ENCODE results near the gene OR52J3.
A peak's percentile ranks its signal among the peaks of the same experiment; 100 is the strongest.
"Not testable (repeated sequence)": the region's sequence is repeated elsewhere in the genome, so short reads cannot be mapped to it uniquely, and the experiment has no call there.

OR52J3 gene

GRCh38 chr11:5046226-5046625 lies at the start of gene OR52J3:
Gene OR52J3, plus strand, starts transcription at chr11:5046526. Its CDS starts 0 bp downstream, at chr11:5046526.
- no peak for DNase-seq

GRCh38 chr11:5004424-5005274 lies 41.7 kb upstream of the OR52J3 start:
- no peak for DNase-seq

GRCh38 chr11:5007561-5007960 lies 38.8 kb upstream of the OR52J3 start:
- no peak for DNase-seq

GRCh38 chr11:5011254-5011653 lies 35.1 kb upstream of the OR52J3 start:
- no peak for DNase-seq

GRCh38 chr11:5013012-5013411 lies 33.3 kb upstream of the OR52J3 start:
- no peak for DNase-seq

- no peak for DNase-seq
Observed at GRCh38 chr11:5021996-5022395, 24.3 kb upstream of the OR52J3 start.

- peak in 1 of 2 experiments; percentile 47 for DNase-seq
Observed at GRCh38 chr11:5036669-5037068, 9.7 kb upstream of the OR52J3 start.

- no peak for DNase-seq
Observed at GRCh38 chr11:5037926-5038325, 8.4 kb upstream of the OR52J3 start.

GRCh38 chr11:5038341-5038740 lies 8.0 kb upstream of the OR52J3 start:
- DNase-seq, result peak; percentile 48 to 61

GRCh38 chr11:5040876-5041275 lies 5.5 kb upstream of the OR52J3 start:
- DNase-seq, result no peak

GRCh38 chr11:5042091-5042490 lies 4.2 kb upstream of the OR52J3 start:
- DNase-seq, result no peak

GRCh38 chr11:5043380-5043779 lies 2.9 kb upstream of the OR52J3 start:
- no peak for DNase-seq

- no peak for DNase-seq
Observed at GRCh38 chr11:5046754-5047330, 516 bp downstream of the OR52J3 start.

- not testable (repeated sequence) for DNase-seq
Observed at GRCh38 chr11:5058679-5059078, 12.4 kb downstream of the OR52J3 start.

GRCh38 chr11:5059391-5059790 lies 13.1 kb downstream of the OR52J3 start, which contains the start of gene OR52E2:
Gene OR52E2, minus strand, starts transcription at chr11:5059627. Its CDS starts 0 bp downstream, at chr11:5059627.
- no peak for DNase-seq

GRCh38 chr11:5065027-5065426 lies 18.7 kb downstream of the OR52J3 start:
- DNase-seq, result no peak

GRCh38 chr11:5069272-5069671 lies 22.9 kb downstream of the OR52J3 start, which contains the start of gene OR52E1:
Gene OR52E1, plus strand, starts transcription at chr11:5069572.
- DNase-seq, result no peak

- DNase-seq, result no peak
Observed at GRCh38 chr11:5071799-5072198, 25.5 kb downstream of the OR52J3 start.

- DNase-seq, result no peak
Observed at GRCh38 chr11:5081405-5081804, 35.1 kb downstream of the OR52J3 start.

GRCh38 chr11:5083602-5084001 lies 37.3 kb downstream of the OR52J3 start:
- DNase-seq, result no peak

- no peak for DNase-seq
Observed at GRCh38 chr11:5088556-5088955, 42.2 kb downstream of the OR52J3 start.

GRCh38 chr11:5090668-5091067 lies 44.3 kb downstream of the OR52J3 start:
- no peak for DNase-seq

- no peak for DNase-seq
Observed at GRCh38 chr11:5092821-5093585, 46.7 kb downstream of the OR52J3 start.

Measured in cerebellar nuclear complex (tissue), 1 donor.